Measurements from ENCODE around the gene GPR21.

The GPR21 gene

GRCh38 chr9:123020796-123021195, 12.7 kb upstream of the GPR21 start:
- H3K4me3 ChIP-seq (ENCODE audit: low read length in 2 of 2) = no peak overlapping the region
- no peak overlapping the region for H2AK5ac ChIP-seq (ENCODE audit: low read depth, low read length)
- H3K14ac ChIP-seq (ENCODE audit: low read length) = no peak overlapping the region
- H2BK5ac ChIP-seq (ENCODE audit: low read length) = no peak overlapping the region
- H3K9me3 ChIP-seq (replicated peaks in 1 of 2; ENCODE audit: control insufficient read depth in 2 of 2, insufficient read depth in 1 of 2, low read depth in 1 of 2, low read length in 2 of 2) = no peaks in the 10 kb centered on the region
- no peaks in the 10 kb centered on the region for H3K27me3 ChIP-seq (ENCODE audit: control insufficient read depth in 3 of 3, insufficient read depth in 3 of 3, low read depth in 1 of 3, low read length in 3 of 3)
- no peak overlapping the region for H3K4me2 ChIP-seq (ENCODE audit: insufficient read depth, low read length, poor library complexity, severe bottlenecking)
- H3K27ac ChIP-seq (replicated peaks; ENCODE audit: low read length) = no peak overlapping the region
- H3K23ac ChIP-seq (ENCODE audit: low read depth, low read length, poor library complexity) = no peak overlapping the region
- no peaks in the 10 kb centered on the region for H3K4me1 ChIP-seq (ENCODE audit: control insufficient read depth in 2 of 2, insufficient read depth in 1 of 2, low read depth in 1 of 2, low read length in 2 of 2)
- H2BK120ac ChIP-seq (ENCODE audit: low read depth, low read length) = no peak overlapping the region
- no peak overlapping the region for H3K4ac ChIP-seq (ENCODE audit: low read length)
- H3K79me1 ChIP-seq (ENCODE audit: low read depth, low read length) = no peaks in the 10 kb centered on the region
- no peak overlapping the region for H4K8ac ChIP-seq (ENCODE audit: low read depth, low read length)
- no peak overlapping the region for H4K91ac ChIP-seq (ENCODE audit: low read depth, low read length, poor library complexity)
- H3K9ac ChIP-seq (ENCODE audit: low read depth, low read length, poor library complexity) = no peak overlapping the region
- no peak overlapping the region for H3K18ac ChIP-seq (ENCODE audit: low read length)
- no peak overlapping the region for H2BK12ac ChIP-seq (ENCODE audit: low read length)
- DNase-seq (ENCODE audit: low spot score) = no peak
- no CpG with 5 or more reads among the region's 2 CpGs for WGBS, 2 donors (ENCODE audit: extremely low coverage in 2 of 2, insufficient read length in 2 of 2, insufficient replicate concordance in 1 of 2)
- no peak overlapping the region for H2AFZ ChIP-seq (ENCODE audit: low read length)
- peaks cover 3 to 90% of the 10 kb centered on the region in 2 donors for H3K36me3 ChIP-seq (replicated peaks in 1 of 2; ENCODE audit: control insufficient read depth in 2 of 2, insufficient read depth in 2 of 2, low read length in 2 of 2)
- no peak overlapping the region for H2BK15ac ChIP-seq (ENCODE audit: low read length)

GRCh38 chr9:123026425-123026824, 7.0 kb upstream of the GPR21 start:
- no peak overlapping the region for H3K4me2 ChIP-seq (ENCODE audit: insufficient read depth, low read length, poor library complexity, severe bottlenecking)
- H2AFZ ChIP-seq (ENCODE audit: low read length) = no peak overlapping the region
- H2BK15ac ChIP-seq (ENCODE audit: low read length) = no peak overlapping the region
- no peak overlapping the region for H3K23ac ChIP-seq (ENCODE audit: low read depth, low read length, poor library complexity)
- H4K8ac ChIP-seq (ENCODE audit: low read depth, low read length) = no peak overlapping the region
- H3K4ac ChIP-seq (ENCODE audit: low read length) = no peak overlapping the region
- H3K27me3 ChIP-seq (ENCODE audit: control insufficient read depth in 3 of 3, insufficient read depth in 3 of 3, low read depth in 1 of 3, low read length in 3 of 3) = no peaks in the 10 kb centered on the region
- no peak overlapping the region for H3K18ac ChIP-seq (ENCODE audit: low read length)
- H3K4me3 ChIP-seq (ENCODE audit: low read length in 2 of 2) = no peak overlapping the region
- no peak overlapping the region for H3K9ac ChIP-seq (ENCODE audit: low read depth, low read length, poor library complexity)
- WGBS, 2 donors (ENCODE audit: extremely low coverage in 2 of 2, insufficient read length in 2 of 2, insufficient replicate concordance in 1 of 2) = no CpG with 5 or more reads among the region's 1 CpG
- no peak overlapping the region for H3K27ac ChIP-seq (replicated peaks; ENCODE audit: low read length)
- no peak overlapping the region for H2BK5ac ChIP-seq (ENCODE audit: low read length)
- H2BK12ac ChIP-seq (ENCODE audit: low read length) = no peak overlapping the region
- H3K36me3 ChIP-seq (replicated peaks in 1 of 2; ENCODE audit: control insufficient read depth in 2 of 2, insufficient read depth in 2 of 2, low read length in 2 of 2) = peaks cover 2 to 90% of the 10 kb centered on the region in 2 donors
- no peak overlapping the region for H2BK120ac ChIP-seq (ENCODE audit: low read depth, low read length)
- no peak for DNase-seq (ENCODE audit: low spot score)
- no peaks in the 10 kb centered on the region for H3K9me3 ChIP-seq (replicated peaks in 1 of 2; ENCODE audit: control insufficient read depth in 2 of 2, insufficient read depth in 1 of 2, low read depth in 1 of 2, low read length in 2 of 2)
- H3K4me1 ChIP-seq (ENCODE audit: control insufficient read depth in 2 of 2, insufficient read depth in 1 of 2, low read depth in 1 of 2, low read length in 2 of 2) = no peaks in the 10 kb centered on the region
- H3K14ac ChIP-seq (ENCODE audit: low read length) = no peak overlapping the region
- no peak overlapping the region for H4K91ac ChIP-seq (ENCODE audit: low read depth, low read length, poor library complexity)
- no peak overlapping the region for H2AK5ac ChIP-seq (ENCODE audit: low read depth, low read length)
- H3K79me1 ChIP-seq (ENCODE audit: low read depth, low read length) = no peaks in the 10 kb centered on the region

GRCh38 chr9:123027517-123027916, 6.0 kb upstream of the GPR21 start:
- Histone ChIP-seq H3K9me3 (replicated peaks in 1 of 2; ENCODE audit: control insufficient read depth in 2 of 2, insufficient read depth in 1 of 2, low read depth in 1 of 2, low read length in 2 of 2) (no peaks in the 10 kb centered on the region), H3K27ac (replicated peaks; ENCODE audit: low read length) (no peak overlapping the region), H2BK5ac (ENCODE audit: low read length) (no peak overlapping the region), H3K27me3 (ENCODE audit: control insufficient read depth in 3 of 3, insufficient read depth in 3 of 3, low read depth in 1 of 3, low read length in 3 of 3) (no peaks in the 10 kb centered on the region), H3K4me2 (ENCODE audit: insufficient read depth, low read length, poor library complexity, severe bottlenecking) (no peak overlapping the region), H3K4me3 (ENCODE audit: low read length in 2 of 2) (no peak overlapping the region), H3K36me3 (replicated peaks in 1 of 2; ENCODE audit: control insufficient read depth in 2 of 2, insufficient read depth in 2 of 2, low read length in 2 of 2) (peaks cover 2 to 80% of the 10 kb centered on the region in 2 donors), H2BK15ac (ENCODE audit: low read length) (no peak overlapping the region), H2AK5ac (ENCODE audit: low read depth, low read length) (no peak overlapping the region), H3K14ac (ENCODE audit: low read length) (no peak overlapping the region), H3K9ac (ENCODE audit: low read depth, low read length, poor library complexity) (no peak overlapping the region), H3K23ac (ENCODE audit: low read depth, low read length, poor library complexity) (no peak overlapping the region), H4K8ac (ENCODE audit: low read depth, low read length) (no peak overlapping the region), H4K91ac (ENCODE audit: low read depth, low read length, poor library complexity) (no peak overlapping the region), H3K18ac (ENCODE audit: low read length) (no peak overlapping the region), H3K4me1 (ENCODE audit: control insufficient read depth in 2 of 2, insufficient read depth in 1 of 2, low read depth in 1 of 2, low read length in 2 of 2) (peaks cover 0 to 1% of the 10 kb centered on the region in 2 donors), H2AFZ (ENCODE audit: low read length) (no peak overlapping the region), H2BK120ac (ENCODE audit: low read depth, low read length) (no peak overlapping the region), H3K4ac (ENCODE audit: low read length) (no peak overlapping the region), H3K79me1 (ENCODE audit: low read depth, low read length) (no peaks in the 10 kb centered on the region), H2BK12ac (ENCODE audit: low read length) (no peak overlapping the region)
- no CpG with 5 or more reads among the region's 3 CpGs for WGBS, 2 donors (ENCODE audit: extremely low coverage in 2 of 2, insufficient read length in 2 of 2, insufficient replicate concordance in 1 of 2)
- DNase-seq (ENCODE audit: low spot score) = no peak

GRCh38 chr9:123028136-123028535, 5.3 kb upstream of the GPR21 start:
- H3K27me3 ChIP-seq (ENCODE audit: control insufficient read depth in 3 of 3, insufficient read depth in 3 of 3, low read depth in 1 of 3, low read length in 3 of 3) = no peaks in the 10 kb centered on the region

More at GRCh38 chr9:123028136-123028535, 5.3 kb upstream of the GPR21 start:
- Histone ChIP-seq H3K23ac (ENCODE audit: low read depth, low read length, poor library complexity) (no peak overlapping the region), H3K79me1 (ENCODE audit: low read depth, low read length) (no peaks in the 10 kb centered on the region), H2BK120ac (ENCODE audit: low read depth, low read length) (no peak overlapping the region), H3K4me2 (ENCODE audit: insufficient read depth, low read length, poor library complexity, severe bottlenecking) (no peak overlapping the region), H3K36me3 (replicated peaks in 1 of 2; ENCODE audit: control insufficient read depth in 2 of 2, insufficient read depth in 2 of 2, low read length in 2 of 2) (peaks cover 2 to 74% of the 10 kb centered on the region in 2 donors), H2AFZ (ENCODE audit: low read length) (no peak overlapping the region), H2BK15ac (ENCODE audit: low read length) (no peak overlapping the region), H3K4ac (ENCODE audit: low read length) (no peak overlapping the region), H3K18ac (ENCODE audit: low read length) (no peak overlapping the region), H3K14ac (ENCODE audit: low read length) (no peak overlapping the region), H3K9me3 (replicated peaks in 1 of 2; ENCODE audit: control insufficient read depth in 2 of 2, insufficient read depth in 1 of 2, low read depth in 1 of 2, low read length in 2 of 2) (no peaks in the 10 kb centered on the region), H3K9ac (ENCODE audit: low read depth, low read length, poor library complexity) (no peak overlapping the region), H2BK12ac (ENCODE audit: low read length) (no peak overlapping the region), H3K4me3 (ENCODE audit: low read length in 2 of 2) (no peak overlapping the region), H3K4me1 (ENCODE audit: control insufficient read depth in 2 of 2, insufficient read depth in 1 of 2, low read depth in 1 of 2, low read length in 2 of 2) (peaks cover 2 to 5% of the 10 kb centered on the region in 2 donors), H2AK5ac (ENCODE audit: low read depth, low read length) (no peak overlapping the region), H4K8ac (ENCODE audit: low read depth, low read length) (no peak overlapping the region), H4K91ac (ENCODE audit: low read depth, low read length, poor library complexity) (no peak overlapping the region), H2BK5ac (ENCODE audit: low read length) (no peak overlapping the region), H3K27ac (replicated peaks; ENCODE audit: low read length) (no peak overlapping the region)
- DNase-seq (ENCODE audit: low spot score) = no peak
